ENCODE data around the gene C3AR1.
"Not testable (repeated sequence)": the region's sequence is repeated elsewhere in the genome, so short reads cannot be mapped to it uniquely, and the experiment has no call there.

The C3AR1 gene

DNA sequence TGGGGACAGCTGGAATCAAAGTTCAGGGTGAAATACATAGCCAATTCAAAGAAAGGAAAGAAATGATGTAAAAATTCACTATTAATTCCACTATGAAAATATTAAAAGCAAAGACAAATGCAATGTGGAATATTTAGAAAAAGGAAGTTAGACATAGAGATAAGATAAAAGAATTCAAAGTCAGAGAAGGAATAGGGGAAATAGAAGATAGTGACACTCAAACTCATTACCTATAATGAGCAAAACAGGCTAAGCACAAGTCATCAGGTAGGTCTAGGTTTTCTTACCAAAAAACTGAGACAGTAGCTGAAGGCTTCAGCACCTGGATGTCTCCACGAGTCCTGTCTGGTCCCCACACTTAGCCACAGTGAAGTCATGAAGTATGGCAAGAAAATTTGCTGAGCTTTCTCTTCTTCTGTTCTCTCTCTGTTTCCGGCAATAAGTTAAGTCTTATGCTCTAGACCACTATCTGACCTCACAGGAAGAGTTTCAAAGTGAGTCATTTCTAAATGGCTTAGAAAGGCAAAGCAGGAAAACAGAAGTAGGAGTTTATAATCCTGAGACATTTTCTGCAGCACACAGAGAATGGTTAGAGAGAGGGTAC is at the start of gene C3AR1:
C3AR1 (minus strand) TSS at position 369 of the 604 bp plus-strand sequence. CDS start 6,174 bp downstream, outside the sequence.
- DNase-seq = peak in 1 of 2 donors; percentile 13

DNA sequence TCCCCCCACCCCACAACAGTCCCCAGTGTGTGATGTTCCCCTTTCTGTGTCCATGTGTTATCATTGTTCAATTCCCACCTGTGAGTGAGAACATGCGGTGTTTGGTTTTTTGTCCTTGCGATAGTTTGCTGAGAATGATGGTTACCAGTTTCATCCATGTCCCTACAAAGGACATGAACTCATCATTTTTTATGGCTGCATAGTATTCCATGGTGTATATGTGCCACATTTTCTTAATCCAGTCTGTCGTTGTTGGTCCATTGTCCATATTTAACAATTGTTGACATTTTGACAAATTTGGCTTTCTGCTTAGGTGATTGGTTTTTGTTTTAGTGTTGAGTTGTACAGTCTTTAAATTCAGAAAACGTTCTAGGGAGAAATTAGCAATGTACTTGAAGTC is 47.0 kb upstream of the C3AR1 start:
- DNase-seq = not testable (repeated sequence)

DNA sequence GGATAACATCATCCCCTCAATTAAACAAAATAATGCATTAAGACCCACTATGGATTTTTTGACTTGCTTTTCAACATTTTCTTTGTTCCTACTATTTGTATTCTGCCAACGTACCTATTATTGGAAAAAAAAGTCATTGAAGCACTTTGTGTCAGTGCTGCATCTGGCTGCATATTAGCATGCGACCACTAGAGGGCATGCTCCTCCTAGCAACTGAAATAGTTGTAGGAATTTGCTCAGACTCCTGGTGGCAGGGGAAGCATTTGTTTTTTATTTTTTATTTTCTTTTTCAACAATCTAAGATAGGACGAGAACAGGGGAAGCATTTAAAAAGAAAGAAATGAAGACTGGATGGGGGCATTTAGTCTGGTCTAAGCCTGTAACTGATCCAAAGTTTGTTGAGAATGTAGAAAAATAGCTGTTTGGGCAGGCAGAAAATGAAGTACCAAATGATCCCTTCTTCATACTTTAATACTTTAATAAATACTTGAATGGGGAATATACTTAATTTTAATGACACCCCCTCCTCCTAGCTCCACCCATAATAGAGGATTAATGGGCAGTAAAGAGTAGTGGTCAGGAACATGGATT is 42.7 kb upstream of the C3AR1 start:
- peak; percentile 80 to 83 for DNase-seq

DNA sequence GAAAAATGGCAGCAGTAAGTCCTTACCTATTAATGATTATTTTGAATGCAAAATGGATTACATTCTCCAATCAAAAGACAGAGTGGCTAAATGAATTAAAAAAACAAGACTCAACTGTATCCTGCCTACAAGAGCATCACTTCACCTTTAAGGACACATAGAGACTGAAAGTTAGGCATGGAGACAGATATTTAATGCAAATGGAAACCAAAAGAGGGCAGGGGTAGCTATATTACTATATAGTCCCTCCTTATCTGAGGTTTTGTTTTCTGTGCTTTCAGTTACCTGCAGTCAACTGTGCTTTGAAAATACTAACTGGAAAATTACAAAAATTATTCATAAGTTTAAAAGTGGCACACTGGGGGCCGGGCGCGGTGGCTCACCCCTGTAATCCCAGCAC is 33.1 kb upstream of the C3AR1 start:
- no peak for DNase-seq

DNA sequence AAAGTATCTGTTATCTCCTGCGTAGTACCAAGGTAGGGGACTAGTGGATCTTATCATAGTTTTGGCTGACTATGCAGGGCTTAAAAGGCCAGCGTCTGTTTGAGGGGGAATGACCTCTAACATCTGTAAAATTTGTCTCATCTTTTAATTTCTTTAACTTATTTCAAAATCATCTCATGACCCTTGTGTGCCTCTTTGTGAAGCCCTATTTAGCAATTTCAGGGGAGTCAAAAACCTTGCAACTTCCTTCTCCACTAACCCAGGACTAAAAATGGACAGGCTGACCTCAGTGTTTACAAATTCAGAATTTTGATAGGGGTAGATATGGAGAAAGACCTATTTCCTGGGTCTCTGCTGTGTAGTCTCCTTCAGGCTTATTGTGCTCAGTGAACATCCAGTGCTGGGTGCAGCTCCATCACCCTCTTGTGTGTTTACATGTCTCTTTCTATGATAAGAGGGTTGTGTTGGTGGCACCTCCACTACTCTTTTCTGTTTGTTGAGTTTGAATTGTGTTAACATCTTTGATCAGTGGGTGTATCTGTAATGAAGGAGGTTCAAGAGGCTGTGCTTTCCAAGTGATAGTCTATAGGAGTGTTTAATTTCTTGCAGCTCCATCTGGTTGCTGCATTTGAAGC is 30.2 kb upstream of the C3AR1 start:
- no peak for DNase-seq

DNA sequence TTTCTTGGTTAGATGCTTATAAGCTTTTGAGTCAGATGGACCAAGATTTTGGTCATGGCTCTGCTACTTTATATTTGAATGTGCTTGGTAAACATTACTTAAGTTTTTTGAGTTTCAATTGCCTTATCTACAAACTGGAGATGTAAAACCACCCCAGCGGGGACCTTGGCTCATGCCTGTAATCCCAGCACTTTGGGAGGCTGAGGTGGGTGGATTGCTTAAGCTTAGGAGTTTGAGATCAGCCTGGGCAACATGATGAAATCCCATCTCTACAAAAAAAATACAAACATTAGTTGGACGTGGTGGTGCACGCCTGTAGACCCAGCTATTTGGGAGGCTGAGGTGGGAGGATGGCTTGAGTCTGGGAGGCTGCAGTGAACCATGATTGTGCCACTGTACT is 27.1 kb upstream of the C3AR1 start:
- no peak for DNase-seq

DNA sequence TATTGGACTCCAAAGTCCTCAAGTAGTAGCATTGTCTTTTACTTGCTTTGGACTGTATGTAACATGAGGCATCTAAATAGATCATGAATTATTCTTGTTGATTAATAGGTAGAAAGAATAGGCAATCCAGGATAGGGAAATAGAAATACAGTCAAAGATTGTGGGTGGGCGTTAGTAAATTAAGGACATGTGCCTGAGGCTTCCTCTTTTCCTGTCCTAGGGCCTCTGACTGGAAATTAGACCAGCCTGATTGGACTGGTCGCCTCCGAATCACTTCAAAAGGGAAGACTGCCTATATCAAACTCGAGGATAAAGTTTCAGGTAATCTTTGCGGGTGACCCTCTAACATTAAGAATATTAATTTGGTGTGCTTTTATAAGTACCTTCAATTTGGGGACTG is 23.6 kb upstream of the C3AR1 start:
- DNase-seq = no peak

DNA sequence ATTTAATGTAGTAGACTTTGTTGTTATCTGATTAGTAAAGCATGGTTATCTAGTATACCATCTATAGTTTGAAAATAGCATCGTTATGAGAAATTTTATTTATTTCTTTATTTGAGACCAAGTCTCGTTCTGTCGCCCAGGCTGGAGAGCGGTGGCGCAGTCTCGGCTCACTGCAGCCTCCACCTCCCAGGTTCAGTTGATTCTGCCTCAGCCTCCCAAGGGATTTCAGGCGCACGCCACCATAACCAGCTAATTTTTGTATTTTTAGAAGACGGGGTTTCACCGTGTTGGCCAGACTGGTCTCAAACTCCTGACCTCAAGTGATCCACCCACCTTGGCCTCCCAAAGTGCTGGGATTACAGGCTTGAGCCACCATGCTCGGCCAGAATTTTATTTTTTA is 23.1 kb upstream of the C3AR1 start:
- not testable (repeated sequence) for DNase-seq

DNA sequence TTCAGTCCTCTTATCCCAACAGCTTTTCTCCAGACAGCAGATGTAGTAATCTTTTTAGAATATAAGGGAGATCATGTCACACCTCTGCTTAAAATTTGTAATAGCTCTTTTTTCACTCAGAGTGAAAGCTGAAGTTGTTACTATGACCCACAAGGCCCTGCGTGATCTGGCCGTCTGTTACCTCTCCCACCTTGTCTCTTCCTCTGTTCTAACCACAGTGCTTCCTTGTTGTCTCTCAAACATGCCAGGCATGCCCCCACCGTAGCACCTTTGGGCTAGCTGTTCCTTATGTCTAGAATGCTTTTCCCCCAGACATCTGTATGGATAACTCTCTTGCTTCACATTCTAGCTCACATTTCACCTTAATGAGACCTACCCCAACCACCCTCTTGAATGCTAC is 22.4 kb upstream of the C3AR1 start:
- DNase-seq = peak in 1 of 2 donors; percentile 29

DNA sequence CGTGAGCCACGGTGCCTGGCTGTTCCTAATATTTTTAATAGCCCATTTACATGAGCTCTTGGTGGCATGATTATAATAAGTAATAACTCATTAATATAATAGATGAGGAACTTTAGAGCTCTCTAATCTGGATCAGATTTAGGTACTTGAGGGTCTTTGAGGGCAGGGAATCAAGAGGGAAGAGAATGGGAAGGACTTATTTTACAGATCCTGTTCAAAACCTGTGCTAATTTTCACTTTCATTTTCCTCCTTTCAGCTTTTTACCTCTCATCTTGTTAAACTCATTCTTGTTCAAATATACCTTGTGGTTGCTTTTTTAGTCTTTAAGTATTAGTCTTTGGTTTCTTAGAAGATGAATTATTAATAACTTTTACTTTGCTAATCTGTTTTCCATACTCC is 21.5 kb upstream of the C3AR1 start:
- no peak for DNase-seq

DNA sequence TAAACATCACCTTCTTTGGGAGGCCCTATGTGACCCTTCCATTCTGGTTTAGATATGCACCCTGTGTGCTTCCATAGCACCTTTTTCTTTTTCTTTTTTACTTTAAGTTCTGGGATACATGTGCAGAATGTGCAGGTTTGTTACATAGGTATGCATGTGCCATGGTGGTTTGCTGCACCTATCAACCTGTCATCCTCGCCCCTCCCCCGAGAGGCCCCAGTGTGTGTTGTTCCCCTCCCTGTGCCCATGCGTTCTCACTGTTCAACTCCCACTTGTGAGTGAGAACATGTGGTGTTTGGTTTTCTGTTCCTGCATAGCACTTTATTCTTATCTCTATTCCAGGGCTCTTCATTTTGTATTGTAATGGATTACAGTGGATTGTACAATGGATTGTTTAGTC is 18.2 kb upstream of the C3AR1 start:
- DNase-seq = peak; percentile 39 to 49

DNA sequence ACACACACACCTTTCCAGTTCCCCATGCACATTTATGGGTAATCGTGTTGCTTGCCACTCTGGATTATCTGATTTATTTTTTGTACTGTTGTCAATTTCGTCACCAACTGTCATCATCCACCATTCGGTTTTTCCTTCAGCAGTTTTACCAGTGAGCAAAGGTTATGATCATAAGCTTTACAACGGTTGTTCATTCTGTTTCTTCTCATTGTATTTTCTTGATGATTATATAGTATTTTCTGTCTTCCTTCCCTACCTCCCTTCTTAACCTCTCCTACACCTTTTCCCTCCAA is 16.6 kb upstream of the C3AR1 start:
- no peak for DNase-seq

DNA sequence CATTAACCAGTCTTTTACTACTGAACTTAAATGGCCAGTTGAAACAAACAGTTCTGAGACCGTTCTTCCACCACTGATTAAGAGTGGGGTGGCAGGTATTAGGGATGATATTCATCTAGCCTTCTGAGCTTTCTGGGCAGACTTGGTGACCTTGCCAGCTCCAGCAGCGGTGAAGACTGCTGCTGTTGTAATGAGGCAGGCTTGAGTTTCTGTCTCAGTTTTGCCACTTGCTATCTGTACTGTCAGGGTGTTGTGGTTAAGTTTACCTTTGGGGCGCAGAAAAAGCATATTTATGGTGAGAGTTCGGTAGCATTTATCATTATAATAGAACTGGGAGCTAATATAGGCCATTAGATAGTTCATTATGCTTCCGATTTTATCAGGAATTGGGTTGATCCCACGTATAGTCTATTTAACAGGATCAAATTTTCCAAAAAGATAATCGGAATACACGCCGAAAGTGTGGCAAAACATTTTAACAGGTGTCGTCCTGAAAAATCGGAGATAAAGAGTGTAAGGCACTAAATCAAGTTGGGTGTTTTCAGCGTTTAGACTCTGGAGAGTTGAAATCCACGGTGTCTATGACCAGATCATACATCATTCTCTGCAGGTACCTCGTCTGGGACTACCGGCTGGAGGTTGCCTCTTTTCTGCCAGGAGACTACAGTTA is 15.2 kb upstream of the C3AR1 start:
- peak in 1 of 2 donors; percentile 28 for DNase-seq

DNA sequence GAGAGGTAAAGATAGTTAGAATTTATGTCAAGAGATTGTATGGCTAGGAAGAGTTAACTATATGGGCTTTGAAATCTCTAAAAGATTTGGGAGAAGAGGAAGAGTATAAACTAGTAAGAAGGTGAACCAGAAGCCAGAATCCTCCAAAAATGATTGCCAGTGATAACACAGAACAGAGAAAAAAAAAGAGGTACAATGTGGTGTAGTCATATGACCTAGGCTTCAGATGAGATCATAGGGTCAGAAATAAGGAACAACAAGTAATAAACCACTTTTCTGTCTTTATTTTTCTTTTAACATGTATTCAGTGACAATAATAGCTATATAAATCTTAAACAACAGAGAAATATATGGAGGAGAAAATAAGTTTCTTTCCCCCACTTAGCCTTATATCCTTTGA is 14.0 kb upstream of the C3AR1 start:
- DNase-seq = no peak

DNA sequence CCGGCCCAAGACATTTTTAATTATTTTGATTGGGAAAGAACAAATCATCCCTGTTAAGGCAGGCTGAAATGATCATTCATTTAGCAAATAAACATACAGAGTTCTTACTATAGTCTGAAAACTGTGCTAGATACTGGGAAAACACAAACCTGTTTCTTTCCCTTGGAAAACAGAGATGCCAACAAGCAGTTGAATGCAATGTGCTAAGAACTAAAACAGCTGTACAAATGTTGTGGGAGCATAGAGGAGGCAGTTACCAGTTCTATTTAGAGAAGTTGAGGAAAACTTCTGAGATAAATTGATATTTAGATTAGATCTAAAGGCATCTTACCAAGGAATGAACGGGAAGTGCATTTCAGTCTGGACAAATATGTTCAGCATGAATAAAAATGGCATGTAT is 12.8 kb upstream of the C3AR1 start:
- DNase-seq = no peak

DNA sequence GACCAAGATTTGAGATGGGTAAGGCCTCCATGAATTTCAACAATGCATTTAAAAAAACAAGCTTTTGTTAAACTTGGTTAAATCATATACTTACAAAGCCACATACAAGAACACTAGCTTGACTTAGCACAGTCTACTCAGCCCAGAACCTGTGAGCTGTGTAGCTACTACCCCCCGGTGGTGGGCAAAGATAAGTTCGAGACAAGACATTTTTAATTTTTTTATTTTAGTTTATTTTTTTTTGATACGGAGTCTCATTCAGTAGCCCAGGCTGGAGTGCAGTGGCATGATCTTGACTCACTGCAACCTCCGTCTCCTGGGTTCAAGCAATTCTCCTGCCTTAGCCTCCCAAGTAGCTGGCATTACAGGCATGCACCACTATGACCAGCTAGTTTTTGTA is 12.2 kb upstream of the C3AR1 start:
- DNase-seq = peak; percentile 49 to 65

DNA sequence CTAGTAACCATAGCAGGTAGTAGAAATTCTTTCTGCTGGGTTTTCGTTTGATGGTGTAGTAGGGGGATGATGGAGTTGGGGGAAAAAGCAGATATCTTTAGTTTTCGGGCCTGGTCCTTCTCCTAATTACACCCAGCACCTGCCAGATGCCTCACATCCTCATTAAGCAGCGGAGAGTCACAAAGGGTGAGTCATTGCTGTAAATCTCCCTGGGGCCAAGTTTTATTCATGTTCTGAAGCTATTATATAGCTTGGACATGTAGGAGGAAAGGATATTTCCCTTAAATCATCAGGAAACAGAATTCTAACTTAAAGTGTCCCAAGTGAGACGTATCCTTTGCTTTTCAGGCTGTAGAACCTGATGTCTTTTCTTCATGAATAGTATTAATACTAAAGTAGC is 11.0 kb upstream of the C3AR1 start:
- DNase-seq = no peak

DNA sequence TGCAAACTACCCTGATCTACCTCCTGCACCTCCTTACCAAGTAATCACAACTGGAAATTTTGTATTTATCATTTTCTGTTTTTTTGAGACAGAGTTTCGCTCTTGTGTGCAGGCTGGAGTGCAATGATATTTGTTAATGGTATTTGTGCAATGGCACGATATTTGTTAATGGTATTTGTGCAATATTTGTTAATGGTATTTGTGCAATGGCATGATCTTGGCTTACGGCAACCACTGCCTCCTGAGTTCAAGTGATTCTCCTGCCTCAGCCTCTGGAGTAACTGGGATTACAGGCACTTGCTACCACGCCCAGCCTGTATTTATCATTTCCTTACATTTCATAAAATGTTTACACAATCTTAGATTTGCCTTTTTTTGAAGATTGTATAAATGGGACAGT is 10.2 kb upstream of the C3AR1 start:
- DNase-seq = no peak

DNA sequence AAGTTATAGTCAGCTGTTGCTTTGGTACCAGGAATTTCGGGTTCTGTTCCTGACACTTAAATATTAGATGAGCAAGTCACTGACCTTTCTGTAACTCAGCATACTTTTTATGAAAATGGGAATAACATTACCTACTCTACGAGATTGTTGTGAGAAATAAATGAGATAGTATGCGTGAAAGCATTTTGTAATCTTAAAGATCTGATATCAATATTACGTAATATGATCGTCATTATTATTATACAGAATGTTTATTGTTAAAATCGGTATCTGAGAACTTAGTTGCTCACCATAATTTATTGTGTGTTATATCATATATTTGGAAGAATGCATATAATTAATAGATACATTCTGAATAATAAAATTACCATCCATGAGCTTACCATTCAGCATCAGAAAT is 9.8 kb upstream of the C3AR1 start:
- DNase-seq = no peak

DNA sequence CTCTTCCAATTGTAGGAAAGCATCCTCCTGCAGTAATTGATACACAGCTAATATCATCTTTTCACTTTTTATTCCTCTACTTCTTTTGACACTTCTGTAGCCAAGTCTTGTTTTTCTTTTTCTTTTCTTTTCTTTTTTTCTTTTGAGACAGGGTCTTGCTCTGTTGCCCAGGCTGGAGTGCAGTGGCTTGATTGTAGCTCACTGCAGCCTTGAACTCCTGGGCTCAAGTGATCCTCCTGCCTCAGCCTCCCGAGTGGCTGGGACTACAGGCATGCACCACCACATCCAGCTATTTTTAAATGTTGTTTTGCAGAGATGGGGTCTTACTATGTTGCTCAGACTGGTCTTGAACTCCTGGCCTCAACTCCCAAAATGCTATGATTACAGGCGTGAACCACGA is 5.7 kb upstream of the C3AR1 start:
- DNase-seq = not testable (repeated sequence)

DNA sequence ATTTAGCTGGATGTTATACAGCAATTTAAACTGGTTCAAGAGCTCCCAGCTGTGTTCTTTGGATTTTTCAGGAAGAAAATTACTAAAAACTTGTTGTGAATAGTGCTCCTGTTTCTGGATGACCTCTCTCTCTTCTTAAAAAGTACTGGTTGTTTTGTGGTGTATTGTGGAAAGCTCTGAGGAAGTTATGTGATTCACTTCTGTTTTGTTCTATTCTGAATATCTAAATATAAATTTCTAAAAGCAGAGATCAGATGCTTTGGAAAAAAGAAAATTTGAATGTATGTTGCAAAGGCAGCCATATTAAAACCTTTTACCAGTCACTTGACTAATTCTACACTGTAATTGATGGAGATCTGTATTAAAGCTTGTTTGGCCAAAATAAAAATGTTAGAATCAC is 3.4 kb upstream of the C3AR1 start:
- no peak for DNase-seq

DNA sequence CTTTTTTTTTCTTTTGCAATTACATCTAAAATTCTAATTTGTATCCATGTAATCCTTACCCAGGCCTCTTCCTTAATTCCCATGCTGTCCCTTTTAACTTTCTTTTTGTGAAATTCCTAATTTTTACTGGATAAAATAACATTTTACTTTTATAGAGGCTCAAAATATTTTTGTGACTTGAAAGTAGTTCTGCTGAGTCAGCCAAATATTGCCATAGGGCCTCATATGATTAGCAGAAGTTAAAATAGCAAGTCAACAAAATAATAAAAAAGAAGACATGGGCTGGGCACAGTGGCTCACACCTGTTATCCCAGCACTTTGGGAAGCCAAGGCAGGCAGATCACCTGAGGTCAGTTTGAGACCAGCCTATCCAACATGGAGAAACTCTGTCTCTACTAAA is 2.0 kb downstream of the C3AR1 start:
- DNase-seq = no peak

DNA sequence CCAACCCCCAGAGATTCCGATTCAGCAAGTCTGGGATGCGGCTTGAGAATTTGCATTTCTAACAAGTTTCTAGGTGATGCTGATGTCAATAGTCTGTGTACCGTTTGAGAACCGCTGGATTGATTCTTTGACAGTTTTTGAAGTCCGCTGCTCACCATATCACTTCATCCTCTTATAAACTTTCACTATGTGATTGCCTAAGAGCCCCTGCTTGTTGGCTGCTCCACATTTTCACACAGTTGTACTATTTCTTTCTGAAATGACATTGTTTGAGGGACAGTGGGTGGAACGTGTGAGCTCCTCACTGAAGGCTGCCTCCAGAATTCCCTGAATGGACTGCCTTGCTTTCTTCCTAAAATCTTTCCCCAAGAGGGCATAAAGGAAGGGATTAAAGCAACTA is 7.7 kb downstream of the C3AR1 start:
- DNase-seq = no peak

DNA sequence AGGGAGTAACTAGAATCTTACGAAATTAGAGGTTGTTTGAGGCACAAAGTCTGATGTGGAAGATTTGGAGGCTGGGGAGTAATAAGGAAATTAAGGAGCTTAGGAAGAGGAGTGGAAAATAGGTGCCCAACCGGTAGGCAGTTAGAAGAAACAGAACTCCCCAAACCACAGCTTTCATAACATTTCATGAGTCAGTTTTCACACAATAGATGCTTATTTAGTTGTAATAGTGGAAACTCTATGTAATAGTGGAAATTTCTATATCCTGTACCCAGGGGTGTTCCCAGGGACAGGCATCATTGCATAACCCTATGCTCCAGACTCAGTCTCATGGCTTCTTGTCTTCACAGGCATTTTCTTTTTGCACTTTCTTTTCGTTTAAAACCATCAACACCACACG is 8.3 kb downstream of the C3AR1 start:
- no peak for DNase-seq

Data from stimulated activated CD4-positive, alpha-beta T cell treated with anti-CD3 and anti-CD28 coated beads, Interleukin-2, amount 100 ng/mL, for 24 hours (primary cell).